HepG2 (cell line): Measurements from ENCODE around the gene HPS1. TPM values are rescaled to one million over a fixed set of nuclear protein-coding genes. Genes with fewer than 3 reads are reported as not detected.
A peak's percentile ranks its signal among the peaks of the same experiment; 100 is the strongest.

Experiments
- ATAC-seq: fragments of 200-7000 bp; cut with Tn5 transposase; 3 replicates; pipeline ENCODE4 v1.9.1; 2020; ENCODE audit warnings: mild to moderate bottlenecking, moderate library complexity
- BruUV-seq: library from RNA; stranded (reverse); fragments of 400-500 nt; replicated peaks from 2 replicates; lab custom pipeline; 2021; lab: Mats Ljungman, UMichigan
- CTCF ChIA-PET: fragments of 300-600 bp; formaldehyde crosslinking; extraction: SDS; loops from one replicate; lab custom pipeline; 2021; ENCODE audit warnings: low total read pairs, inconsistent platforms, low intra/inter-chr PET ratio; lab: Yijun Ruan, JAX
- POLR2A ChIA-PET: fragments of 350-600 bp; sonication (Branson Sonifier 250); formaldehyde crosslinking; loops from one replicate; lab custom pipeline; 2020; ENCODE audit warnings: antibody characterized with exemption, inconsistent platforms; lab: Yijun Ruan, JAX
- DNase-seq: peaks from one replicate; pipeline ENCODE4 v3.0.0-alpha.2; 2015; ENCODE audit warnings: low spot score
- FAIRE-seq: peaks from 3 replicates; lab custom pipeline; 2011; peaks lifted over from hg19 to GRCh38; lab: Jason Lieb, UNC
- H2AFZ ChIP-seq: one replicate; pipeline ENCODE4 v1.6.1; 2011; ENCODE audit warnings: low read length, inconsistent platforms
- H3K27ac ChIP-seq: fragments of 300-600 bp; 3 replicates; pipeline ENCODE4 v1.8.0; 2011; ENCODE audit warnings: mixed run types, mild to moderate bottlenecking, mixed read lengths, low read length, inconsistent platforms; ENCODE audit not compliant: insufficient read depth; ENCODE audit errors: extremely low read length
- H3K27me3 ChIP-seq, 2 experiments: fragments of 200-600 bp in 1 of 2; 2 replicates in 1 of 2; 3 replicates in 1 of 2; pipeline versions ENCODE4 v1.6.0 to v1.8.0; 2011; ENCODE audit warnings: low read length in 2 of 2, mild to moderate bottlenecking in 2 of 2, moderate library complexity in 2 of 2, inconsistent platforms in 1 of 2; ENCODE audit not compliant: insufficient read depth in 2 of 2, control insufficient read depth in 1 of 2
- H3K36me3 ChIP-seq, 2 experiments: fragments of 200-600 bp in 1 of 2; replicated peaks in 1 of 2; 2 replicates in 1 of 2; 3 replicates in 1 of 2; pipeline versions ENCODE4 v1.5.1 to v1.8.0; 2011; ENCODE audit warnings: low read length in 2 of 2, inconsistent platforms in 1 of 2; ENCODE audit not compliant: insufficient read depth in 2 of 2, control insufficient read depth in 1 of 2
- H3K4me1 ChIP-seq: 2 replicates; pipeline ENCODE4 v1.5.1; 2012; ENCODE audit warnings: low read length, inconsistent platforms; ENCODE audit not compliant: insufficient read depth
- H3K4me2 ChIP-seq: 2 replicates; pipeline ENCODE4 v1.6.0; 2011; ENCODE audit warnings: low read depth, low read length, inconsistent platforms
- H3K4me3 ChIP-seq, 3 experiments: fragments of 200-600 bp in 1 of 3; sonication (generic), shearing (Covaris generic) in 1 of 3; replicated peaks in 1 of 3; 2 replicates each; pipeline ENCODE4 v1.5.1; 2011 to 2016; ENCODE audit warnings: low read length in 3 of 3, inconsistent platforms in 2 of 3, low read depth in 2 of 3, mild to moderate bottlenecking in 2 of 3, control low read depth in 1 of 3, mixed read lengths in 1 of 3; ENCODE audit not compliant: insufficient read depth in 1 of 3
- H3K79me2 ChIP-seq: one replicate; pipeline ENCODE4 v1.6.1; 2011; ENCODE audit warnings: low read length, inconsistent platforms; ENCODE audit not compliant: insufficient read depth
- H3K9ac ChIP-seq: 2 replicates; pipeline ENCODE4 v1.6.0; 2011; ENCODE audit warnings: mild to moderate bottlenecking, low read depth, low read length, inconsistent platforms; ENCODE audit not compliant: insufficient read depth
- H3K9me3 ChIP-seq: 2 replicates; pipeline ENCODE4 v1.5.1; 2012; ENCODE audit warnings: mild to moderate bottlenecking, low read length
- H4K20me1 ChIP-seq: 2 replicates; pipeline ENCODE4 v1.6.0; 2011; ENCODE audit warnings: inconsistent platforms, mild to moderate bottlenecking, low read length, moderate library complexity; ENCODE audit not compliant: insufficient read depth
- ATF7-NPFF ChIP-seq: sonication (generic); formaldehyde crosslinking; IDR thresholded peaks from 2 replicates; pipeline ENCODE4 v1.8.1; 2023; ENCODE audit warnings: mild to moderate bottlenecking, low read depth, missing genetic modification reagents, moderate library complexity
- CENPT ChIP-seq: sonication (generic); formaldehyde crosslinking; IDR thresholded peaks from 2 replicates; pipeline ENCODE4 v1.8.0; 2022; ENCODE audit warnings: low read depth, mild to moderate bottlenecking, moderate library complexity, missing genetic modification reagents
- HIVEP1 ChIP-seq: sonication (generic); formaldehyde crosslinking; IDR thresholded peaks from 2 replicates; pipeline ENCODE4 v1.4.0; 2020; ENCODE audit warnings: mild to moderate bottlenecking, missing genetic modification reagents
- KDM2A ChIP-seq: sonication (generic); formaldehyde crosslinking; IDR thresholded peaks from 2 replicates; pipeline ENCODE4 v1.4.0; 2020; ENCODE audit warnings: low read depth, missing genetic modification reagents, borderline replicate concordance
- RARA ChIP-seq: IDR thresholded peaks from 2 replicates; pipeline ENCODE4 v1.6.1; 2016; ENCODE audit warnings: missing genetic modification reagents, missing compliant biosample characterization
- SMAD3 ChIP-seq: sonication (generic); formaldehyde crosslinking; IDR thresholded peaks from 2 replicates; pipeline ENCODE4 v1.4.0; 2020; ENCODE audit warnings: missing genetic modification reagents
- YEATS2 ChIP-seq: sonication (generic); formaldehyde crosslinking; IDR thresholded peaks from 2 replicates; pipeline ENCODE4 v1.4.0; 2020; ENCODE audit warnings: missing genetic modification reagents, borderline replicate concordance
- ZNF282 ChIP-seq: fragments of 450-650 bp; IDR thresholded peaks from 2 replicates; pipeline ENCODE4 v1.6.1; 2018; ENCODE audit not compliant: partially characterized antibody
- WGBS: methylation state at CpG from one replicate; pipeline ENCODE4 v1.1.6; 2017; ENCODE audit warnings: low lambda C conversion rate; 5-methylcytosine and 5-hydroxymethylcytosine counted together
- in situ Hi-C: cut with HindIII; loops from 2 replicates; pipeline ENCODE4 v1.10.0; 2017; ENCODE audit warnings: low pct_unique_long_range_greater_than_20kb; ENCODE audit not compliant: extremely low pct_ligation_motif_present
- intact Hi-C: fragments of 100-400 bp; cut with micrococcal nuclease; formaldehyde crosslinking; loops from one replicate; pipeline ENCODE4 v1.10.0; 2022; ENCODE audit not compliant: unreplicated experiment
- polyA plus RNA-seq, 8 experiments: library from polyadenylated mRNA; depleted of rRNA in 3 of 8; stranded (reverse) in 7 of 8; unstranded in 1 of 8; fragments of >200 nt; fragmentation: Illumina TruSeq in 4 of 8; extraction: Trizol in 4 of 8; gene quantifications; 2 replicates each; pipeline versions ENCODE4 v1.2.1 to v1.2.3, GENCODE V29; 2011 to 2016; ENCODE audit warnings: low read depth in 4 of 8, missing spikeins in 1 of 8, mixed read lengths in 1 of 8; ENCODE audit not compliant: insufficient read depth in 1 of 8
- total RNA-seq, 5 experiments: library from RNA; depleted of rRNA; stranded (reverse); fragments of >200 nt; fragmentation: Illumina TruSeq; extraction: Trizol; gene quantifications; 2 replicates each; pipeline ENCODE4 v1.2.3, GENCODE V29; 2016; ENCODE audit warnings: low read depth in 1 of 5
- TF ChIP-seq, protein P1 (sequence below): sonication (generic); formaldehyde crosslinking; IDR thresholded peaks from 2 replicates; pipeline ENCODE4 v1.4.0; 2020; ENCODE audit warnings: missing genetic modification reagents
- TF ChIP-seq, protein P2 (sequence below): IDR thresholded peaks from 2 replicates; pipeline ENCODE4 v1.6.1; 2016; ENCODE audit warnings: low read depth, borderline replicate concordance
- TF ChIP-seq, protein P3 (sequence below): IDR thresholded peaks from 2 replicates; pipeline ENCODE4 v1.6.1; 2016; ENCODE audit warnings: mild to moderate bottlenecking, missing biosample characterization, missing genetic modification reagents

The HPS1 gene
- total and polyA plus RNA-seq, 2 of the 13 experiments (the other 11 are each of a cell fraction or from before 2014, with no cell fraction given): 24.6 to 25.8 TPM

DNA sequence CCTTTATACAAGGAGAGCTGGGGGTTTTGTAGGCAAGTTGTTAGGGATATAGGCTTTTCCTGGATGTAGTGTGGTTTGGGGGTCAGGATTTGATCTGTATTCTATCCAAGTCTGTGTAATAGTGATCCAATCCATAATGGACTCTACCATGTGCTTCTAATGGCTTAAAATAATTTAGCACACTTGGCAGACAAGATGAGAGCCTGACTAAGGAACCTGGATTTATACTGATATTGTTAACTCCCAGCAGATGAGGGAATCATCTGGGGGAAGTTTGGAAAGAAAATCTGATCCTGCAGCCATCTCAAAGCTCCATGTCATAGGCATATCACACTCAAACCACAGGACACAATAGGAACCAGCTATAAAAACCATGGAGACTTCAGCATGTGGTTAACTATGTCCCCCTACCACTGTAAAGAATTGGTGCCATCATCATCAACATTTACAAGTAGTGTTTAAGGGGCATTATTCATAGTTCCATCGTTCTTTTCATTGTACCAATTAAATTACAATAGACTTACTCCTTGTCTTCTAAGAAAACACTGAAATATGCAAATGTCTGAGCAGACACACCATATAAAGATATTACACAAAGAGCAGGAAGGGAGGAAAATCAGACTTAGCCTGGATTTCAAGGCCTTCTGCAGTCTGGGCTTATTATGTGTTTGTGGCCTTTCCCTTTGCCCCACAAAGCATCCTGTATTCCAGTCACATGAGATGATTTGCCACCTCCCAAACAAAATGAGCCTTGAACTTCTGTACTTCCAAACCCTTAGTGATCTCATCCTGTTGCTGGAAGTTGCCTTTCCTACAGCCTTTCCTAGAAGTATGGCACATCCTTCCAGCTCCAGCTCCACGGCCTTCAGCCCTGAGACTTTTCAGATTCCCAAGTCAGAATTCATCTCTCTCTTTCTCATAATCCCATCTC, 22.5 kb upstream of the HPS1 start:
- POLR2A ChIA-PET: no interaction called here
- no peak overlapping the region for H3K4me3 ChIP-seq
- no peak overlapping the region for H3K9ac ChIP-seq
- WGBS: 0% methylated on average over 2 of the region's 2 CpGs
- H3K9me3 ChIP-seq: no peaks in the 10 kb centered on the region
- intact Hi-C loops: loop anchor here (2.0 to 10.0 kb wide), 3 partner anchors 396 to 808 kb away; no protein-coding TSS in a partner anchor
- no peak overlapping the region for H3K27ac ChIP-seq
- ATAC-seq (no peak), FAIRE-seq (no peak), DNase-seq (no peak)
- no peaks in the 10 kb centered on the region for H3K4me1 ChIP-seq
- H2AFZ ChIP-seq: no peak overlapping the region
- CTCF ChIA-PET: interaction anchor here (1.4 to 2.4 kb wide), 2 partner anchors 574 to 778 kb away, joined by 4 to 15 read pairs; no protein-coding TSS in a partner anchor
- H4K20me1 ChIP-seq: no peaks in the 10 kb centered on the region
- H3K4me2 ChIP-seq: no peak overlapping the region
- in situ Hi-C loops: loop anchor here (5.0 to 25.0 kb wide), 2 partner anchors 193 to 568 kb away; no protein-coding TSS in a partner anchor
- no peaks in the 10 kb centered on the region for H3K36me3 ChIP-seq
- peaks cover 4 to 23% of the 10 kb centered on the region in 2 experiments for H3K27me3 ChIP-seq
- BruUV-seq: no TSS peak
- no peaks in the 10 kb centered on the region for H3K79me2 ChIP-seq
- TF ChIP-seq RARA (CRISPR knock-in tag) (0 out of 2 replicates have a peak, but pooled peaks have one; percentile 17), ZNF282 (no peak)
- TF ChIP-seq, all 625 proteins: peak for 1

DNA sequence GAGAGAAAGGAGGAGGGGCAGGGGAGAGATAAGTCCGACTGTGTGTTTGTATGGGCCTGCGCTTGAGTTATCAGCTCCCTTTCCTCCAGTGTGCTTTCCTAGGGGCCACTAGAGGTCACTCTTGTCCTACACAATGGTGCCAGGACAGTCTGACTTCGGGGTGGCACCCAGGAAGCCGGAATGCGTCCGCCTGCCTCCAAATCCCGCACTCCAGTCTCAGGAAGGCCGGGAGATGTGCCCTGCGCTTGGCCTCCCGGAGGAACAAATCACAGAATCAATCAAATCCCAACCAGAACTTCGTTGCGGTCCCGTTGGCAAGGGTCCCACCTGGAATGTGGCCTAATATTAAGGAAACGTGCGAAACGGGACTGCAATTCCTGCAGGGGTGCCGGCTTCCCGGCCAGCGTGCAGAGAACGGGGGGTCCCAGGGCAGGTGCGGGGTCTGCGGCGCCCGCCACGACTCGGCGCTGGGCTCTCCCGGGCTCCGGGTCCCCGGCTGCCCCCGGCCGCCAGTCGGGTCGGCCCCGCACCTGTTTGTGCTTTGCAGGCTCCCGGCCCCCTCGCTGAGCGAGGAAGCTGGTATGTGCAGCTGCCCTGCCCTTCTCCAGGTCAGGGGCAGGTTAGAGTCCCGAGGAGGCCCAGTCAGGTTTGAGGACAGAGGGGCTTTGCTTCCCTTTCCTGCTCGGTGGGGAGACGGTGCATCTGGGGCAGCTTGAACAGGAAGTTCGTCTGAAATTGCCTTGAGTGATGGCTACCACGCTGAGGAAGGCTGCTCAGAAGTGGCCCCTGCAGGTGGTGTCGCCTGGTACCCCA, 21.0 kb upstream of the HPS1 start:
- DNase-seq (peak; percentile 79), ATAC-seq (peak; percentile 99), FAIRE-seq (peak; percentile 78)
- intact Hi-C loops (loop anchor here (1.0 to 10.0 kb wide), 6 partner anchors 197 to 809 kb away; no protein-coding TSS in a partner anchor), in situ Hi-C loops (loop anchor here (5.0 to 25.0 kb wide), 2 partner anchors 195 to 570 kb away; no protein-coding TSS in a partner anchor)
- no TSS peak for BruUV-seq
- Histone ChIP-seq H2AFZ (no peak overlapping the region), H3K27ac (no peak overlapping the region), H3K4me3 (peak overlapping the region; percentile 54 to 75 (median 57)), H3K4me1 (no peaks in the 10 kb centered on the region), H3K4me2 (peak overlapping the region; percentile 97), H3K79me2 (no peaks in the 10 kb centered on the region), H3K27me3 (peaks cover 4 to 23% of the 10 kb centered on the region in 2 experiments), H3K9me3 (no peaks in the 10 kb centered on the region), H3K9ac (peak overlapping the region; percentile 35; the same call in 1 of the 2 replicates), H4K20me1 (no peaks in the 10 kb centered on the region), H3K36me3 (no peaks in the 10 kb centered on the region)
- ChIA-PET CTCF (interaction anchor here (0.8 to 2.4 kb wide), 5 partner anchors 193 to 810 kb away, joined by 3 to 26 read pairs (median 9); no protein-coding TSS in a partner anchor), POLR2A (interaction anchor here (1.6 kb wide), 1 partner anchor 53 kb away, joined by 5 read pairs; the partner anchor contains the start of gene PYROXD2)
- WGBS: 0% methylated on average over 12 of the region's 44 CpGs
- TF ChIP-seq ATF7-NPFF (CRISPR knock-in tag): no peak
- TF ChIP-seq SMAD3 (CRISPR knock-in tag): 0 out of 2 replicates have a peak, but pooled peaks have one; percentile 46
- TF ChIP-seq KDM2A (CRISPR knock-in tag): peak; percentile 73; the same call in 1 of the 2 replicates
- TF ChIP-seq, protein P1, sequence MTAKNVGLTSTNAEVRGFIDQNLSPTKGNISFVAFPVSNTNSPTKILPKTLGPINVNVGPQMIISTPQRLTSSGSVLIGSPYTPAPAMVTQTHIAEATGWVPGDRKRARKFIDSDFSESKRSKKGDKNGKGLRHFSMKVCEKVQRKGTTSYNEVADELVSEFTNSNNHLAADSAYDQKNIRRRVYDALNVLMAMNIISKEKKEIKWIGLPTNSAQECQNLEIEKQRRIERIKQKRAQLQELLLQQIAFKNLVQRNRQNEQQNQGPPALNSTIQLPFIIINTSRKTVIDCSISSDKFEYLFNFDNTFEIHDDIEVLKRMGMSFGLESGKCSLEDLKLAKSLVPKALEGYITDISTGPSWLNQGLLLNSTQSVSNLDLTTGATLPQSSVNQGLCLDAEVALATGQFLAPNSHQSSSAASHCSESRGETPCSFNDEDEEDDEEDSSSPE (CRISPR knock-in tag): 0 out of 2 replicates have a peak, but pooled peaks have one; percentile 25
- TF ChIP-seq, protein P2, sequence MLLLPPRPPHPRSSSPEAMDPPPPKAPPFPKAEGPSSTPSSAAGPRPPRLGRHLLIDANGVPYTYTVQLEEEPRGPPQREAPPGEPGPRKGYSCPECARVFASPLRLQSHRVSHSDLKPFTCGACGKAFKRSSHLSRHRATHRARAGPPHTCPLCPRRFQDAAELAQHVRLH (CRISPR knock-in tag): peak; percentile 84
- TF ChIP-seq HIVEP1: no peak
- TF ChIP-seq YEATS2 (CRISPR knock-in tag): peak; percentile 68; the same call in 1 of the 2 replicates
- TF ChIP-seq, protein P3, sequence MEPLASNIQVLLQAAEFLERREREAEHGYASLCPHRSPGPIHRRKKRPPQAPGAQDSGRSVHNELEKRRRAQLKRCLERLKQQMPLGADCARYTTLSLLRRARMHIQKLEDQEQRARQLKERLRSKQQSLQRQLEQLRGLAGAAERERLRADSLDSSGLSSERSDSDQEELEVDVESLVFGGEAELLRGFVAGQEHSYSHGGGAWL: 0 out of 2 replicates have a peak, but pooled peaks have one; percentile 38
- TF ChIP-seq CENPT: no peak
